Iris pigment epithelial cell (primary cell): ENCODE measurements around the gene THRA.

ENCODE experiments used
- DNase-seq: peaks from one replicate; pipeline ENCODE4 v3.0.0-alpha.2; 2011; ENCODE audit warnings: low read depth

THRA gene

GRCh38 chr17:40099619-40100418 is 37.1 kb downstream of the THRA start:
- peak; percentile 26 for DNase-seq

GRCh38 chr17:40100419-40100668 is 37.6 kb downstream of the THRA start, which contains the start of gene NR1D1:
Gene NR1D1, minus strand, starts transcription at chr17:40100589. Its CDS starts 495 bp downstream, at chr17:40100094.
- DNase-seq: no peak

- DNase-seq: peak; percentile 99
Observed at GRCh38 chr17:40100669-40101366, 38.1 kb downstream of the THRA start.

GRCh38 chr17:40101367-40102210 is 38.8 kb downstream of the THRA start:
- no peak for DNase-seq

GRCh38 chr17:40103071-40103661 is 40.4 kb downstream of the THRA start:
- DNase-seq: no peak

GRCh38 chr17:40103688-40104087 is 40.9 kb downstream of the THRA start:
- no peak for DNase-seq

- no peak for DNase-seq
Observed at GRCh38 chr17:40104594-40105486, 42.1 kb downstream of the THRA start.

- no peak for DNase-seq
Observed at GRCh38 chr17:40105861-40106759, 43.3 kb downstream of the THRA start.

GRCh38 chr17:40106760-40107521 is 44.2 kb downstream of the THRA start:
- peak; percentile 27 for DNase-seq

GRCh38 chr17:40107522-40108174 is 44.9 kb downstream of the THRA start:
- DNase-seq: peak; percentile 37

- DNase-seq: no peak
Observed at GRCh38 chr17:40108970-40109824, 46.4 kb downstream of the THRA start.

GRCh38 chr17:40110026-40110845 is 47.5 kb downstream of the THRA start:
- no peak for DNase-seq

GRCh38 chr17:40111221-40112128 is 48.7 kb downstream of the THRA start:
- DNase-seq: peak; percentile 88

- DNase-seq: no peak
Observed at GRCh38 chr17:40112191-40112711, 49.5 kb downstream of the THRA start.

GRCh38 chr17:40112718-40113109 is 49.9 kb downstream of the THRA start:
- no peak for DNase-seq
